Astrocyte (in vitro differentiated cells and primary cell): Measurements from ENCODE around the gene PER2. TPM values are rescaled to one million over a fixed set of nuclear protein-coding genes. Genes with fewer than 3 reads are reported as not detected.
A peak's percentile ranks its signal among the peaks of the same experiment; 100 is the strongest.

ENCODE experiments used
- DNase-seq: peaks from one replicate; pipeline ENCODE4 v3.0.0-alpha.2; 2010; ENCODE audit warnings: low read depth
- FAIRE-seq: peaks from 2 replicates; lab custom pipeline; 2011; peaks lifted over from hg19 to GRCh38; lab: Jason Lieb, UNC
- H2AFZ ChIP-seq: 2 replicates; pipeline ENCODE4 v1.6.0; 2012; ENCODE audit warnings: low read depth, low read length, inconsistent platforms
- H3K27ac ChIP-seq: 2 replicates; pipeline ENCODE4 v1.5.1; 2011; ENCODE audit warnings: low read depth, low read length, inconsistent platforms
- H3K27me3 ChIP-seq: 2 replicates; pipeline ENCODE4 v1.6.0; 2011; ENCODE audit warnings: low read length, inconsistent platforms; ENCODE audit not compliant: insufficient read depth
- H3K36me3 ChIP-seq: 2 replicates; pipeline ENCODE4 v1.5.1; 2011; ENCODE audit warnings: low read length, inconsistent platforms; ENCODE audit not compliant: insufficient read depth
- H3K4me1 ChIP-seq: 2 replicates; pipeline ENCODE4 v1.5.1; 2011; ENCODE audit warnings: low read length, inconsistent platforms; ENCODE audit not compliant: insufficient read depth
- H3K4me2 ChIP-seq: 2 replicates; pipeline ENCODE4 v1.6.0; 2012; ENCODE audit warnings: low read length, inconsistent platforms
- H3K4me3 ChIP-seq: 2 replicates; pipeline ENCODE4 v1.5.1; 2011; ENCODE audit warnings: low read depth, mild to moderate bottlenecking, low read length, inconsistent platforms; ENCODE audit not compliant: insufficient read depth
- H3K79me2 ChIP-seq: 2 replicates; pipeline ENCODE4 v1.6.0; 2012; ENCODE audit warnings: mild to moderate bottlenecking, low read length, inconsistent platforms; ENCODE audit not compliant: insufficient read depth
- H3K9ac ChIP-seq: 2 replicates; pipeline ENCODE4 v1.6.0; 2012; ENCODE audit warnings: mild to moderate bottlenecking, low read length, inconsistent platforms
- H3K9me3 ChIP-seq: 2 replicates; pipeline ENCODE4 v1.5.1; 2012; ENCODE audit warnings: low read depth, mild to moderate bottlenecking, low read length, inconsistent platforms; ENCODE audit not compliant: insufficient read depth
- H4K20me1 ChIP-seq: 2 replicates; pipeline ENCODE4 v1.6.0; 2012; ENCODE audit warnings: low read length, inconsistent platforms; ENCODE audit not compliant: insufficient read depth
- H3K27ac Mint-ChIP-seq: one replicate; pipeline ENCODE4 v1.8.0; 2021; ENCODE audit warnings: mild to moderate bottlenecking, mixed read lengths; ENCODE audit not compliant: unreplicated experiment
- H3K27me3 Mint-ChIP-seq: one replicate; pipeline ENCODE4 v1.8.0; 2021; ENCODE audit warnings: low read depth, mixed read lengths; ENCODE audit not compliant: unreplicated experiment
- H3K36me3 Mint-ChIP-seq: one replicate; pipeline ENCODE4 v1.8.0; 2021; ENCODE audit warnings: low read depth, mixed read lengths; ENCODE audit not compliant: unreplicated experiment
- H3K4me1 Mint-ChIP-seq: one replicate; pipeline ENCODE4 v1.8.0; 2021; ENCODE audit warnings: low read depth, mixed read lengths; ENCODE audit not compliant: unreplicated experiment
- H3K4me3 Mint-ChIP-seq: one replicate; pipeline ENCODE4 v1.8.0; 2021; ENCODE audit warnings: mild to moderate bottlenecking, moderate library complexity, mixed read lengths; ENCODE audit not compliant: unreplicated experiment
- H3K9me3 Mint-ChIP-seq: one replicate; pipeline ENCODE4 v1.8.0; 2021; ENCODE audit warnings: mild to moderate bottlenecking, mixed read lengths; ENCODE audit not compliant: unreplicated experiment
- CTCF ChIP-seq: IDR thresholded peaks from 2 replicates; pipeline ENCODE4 v1.5.1; 2011; ENCODE audit warnings: low read depth, mild to moderate bottlenecking, inconsistent platforms, low read length, moderate library complexity; ENCODE audit not compliant: insufficient read depth
- EZH2 ChIP-seq: IDR thresholded peaks from 2 replicates; pipeline ENCODE4 v1.6.1; 2012; ENCODE audit warnings: mild to moderate bottlenecking, low read length, inconsistent platforms; ENCODE audit not compliant: insufficient read depth
- total RNA-seq: library from RNA; stranded (reverse); gene quantifications from 2 replicates; pipeline ENCODE4 v1.2.1, GENCODE V29; 2021

The PER2 gene
- total RNA-seq, 1 donor from 2014 or later, result 2.0 TPM

- Histone ChIP-seq H4K20me1 (peaks cover 31% of the 10 kb centered on the region), H3K27me3 (no peaks in the 10 kb centered on the region), H3K4me3 (no peak overlapping the region), H3K4me1 (peaks cover 16% of the 10 kb centered on the region), H2AFZ (no peak overlapping the region), H3K4me2 (peak overlapping the region; percentile 95), H3K36me3 (peaks cover 4% of the 10 kb centered on the region), H3K79me2 (peaks cover 37% of the 10 kb centered on the region), H3K9me3 (no peaks in the 10 kb centered on the region), H3K27ac (no peak overlapping the region), H3K9ac (no peak overlapping the region)
- Mint-ChIP-seq H3K4me1 (peaks cover 6% of the 10 kb centered on the region), H3K4me3 (peak overlapping the region; percentile 91), H3K9me3 (no peaks in the 10 kb centered on the region), H3K27me3 (peaks cover 5% of the 10 kb centered on the region), H3K27ac (no peak overlapping the region), H3K36me3 (peaks cover 12% of the 10 kb centered on the region)
- TF ChIP-seq CTCF (no peak), EZH2 (no peak)
- DNase-seq (no peak), FAIRE-seq (no peak)
These were observed 33.6 kb upstream of the PER2 start for GRCh38 chr2:238322001-238322411.

GRCh38 chr2:238321467-238321866 lies 33.1 kb upstream of the PER2 start:
- DNase-seq, result no peak
- no peaks in the 10 kb centered on the region for H3K27me3 ChIP-seq
- H3K4me3 ChIP-seq, result peak overlapping the region; percentile 71
- H3K36me3 ChIP-seq, result peaks cover 4% of the 10 kb centered on the region
- TF ChIP-seq CTCF (no peak), EZH2 (no peak)
- no peak for FAIRE-seq
- Mint-ChIP-seq H3K9me3 (no peaks in the 10 kb centered on the region), H3K4me1 (peaks cover 6% of the 10 kb centered on the region), H3K27me3 (peaks cover 6% of the 10 kb centered on the region), H3K4me3 (peak overlapping the region; percentile 91), H3K36me3 (peaks cover 11% of the 10 kb centered on the region), H3K27ac (no peak overlapping the region)
- peak overlapping the region; percentile 83 for H3K9ac ChIP-seq
- H3K79me2 ChIP-seq, result peaks cover 35% of the 10 kb centered on the region
- no peaks in the 10 kb centered on the region for H3K9me3 ChIP-seq
- no peak overlapping the region for H2AFZ ChIP-seq
- H3K4me2 ChIP-seq, result peak overlapping the region; percentile 95
- peaks cover 16% of the 10 kb centered on the region for H3K4me1 ChIP-seq
- H3K27ac ChIP-seq, result no peak overlapping the region
- H4K20me1 ChIP-seq, result peaks cover 27% of the 10 kb centered on the region

- Mint-ChIP-seq H3K4me3 (peak overlapping the region; percentile 91), H3K27ac (no peak overlapping the region), H3K27me3 (peaks cover 11% of the 10 kb centered on the region), H3K4me1 (peaks cover 6% of the 10 kb centered on the region), H3K36me3 (peaks cover 7% of the 10 kb centered on the region), H3K9me3 (no peaks in the 10 kb centered on the region)
- no peak for TF ChIP-seq EZH2
- no peak for TF ChIP-seq CTCF
- H3K9ac ChIP-seq, result peak overlapping the region; percentile 83
- peak overlapping the region; percentile 71 for H3K4me3 ChIP-seq
- H3K79me2 ChIP-seq, result peaks cover 29% of the 10 kb centered on the region
- H2AFZ ChIP-seq, result peak overlapping the region; percentile 73
- peak overlapping the region; percentile 95 for H3K4me2 ChIP-seq
- peak overlapping the region; percentile 26 for H3K27ac ChIP-seq
- no peaks in the 10 kb centered on the region for H3K9me3 ChIP-seq
- peaks cover 24% of the 10 kb centered on the region for H4K20me1 ChIP-seq
- FAIRE-seq (no peak), DNase-seq (no peak)
- no peaks in the 10 kb centered on the region for H3K27me3 ChIP-seq
- H3K36me3 ChIP-seq, result peaks cover 4% of the 10 kb centered on the region
- H3K4me1 ChIP-seq, result peaks cover 16% of the 10 kb centered on the region
These were observed 32.4 kb upstream of the PER2 start for GRCh38 chr2:238320648-238321281.
